Fibroblast of lung (primary cell): ENCODE results near the gene FAM209A. TPM values are rescaled to one million over a fixed set of nuclear protein-coding genes. Genes with fewer than 3 reads are reported as not detected.

Experiments
- DNase-seq, 2 donors: peaks; one replicate each; pipeline versions ENCODE4 v3.0.0 to v3.0.0-alpha.2; 2010; ENCODE audit warnings: low read depth in 2 of 2
- H2AFZ ChIP-seq: 2 replicates; pipeline ENCODE4 v1.5.1; 2012; ENCODE audit warnings: low read length, control low read depth, inconsistent platforms
- H3K27ac ChIP-seq: 2 replicates; pipeline ENCODE4 v1.5.1; 2011; ENCODE audit warnings: low read length, control low read depth; ENCODE audit not compliant: insufficient read depth
- H3K27me3 ChIP-seq: 2 replicates; pipeline ENCODE4 v1.5.1; 2011; ENCODE audit warnings: mild to moderate bottlenecking, low read length; ENCODE audit not compliant: control insufficient read depth, insufficient read depth
- H3K36me3 ChIP-seq: 2 replicates; pipeline ENCODE4 v1.5.1; 2011; ENCODE audit warnings: low read length; ENCODE audit not compliant: control insufficient read depth, insufficient read depth
- H3K4me1 ChIP-seq: 2 replicates; pipeline ENCODE4 v1.5.1; 2011; ENCODE audit warnings: low read length; ENCODE audit not compliant: control insufficient read depth, insufficient read depth; ENCODE audit errors: extremely low read depth
- H3K4me2 ChIP-seq: 2 replicates; pipeline ENCODE4 v1.5.1; 2011; ENCODE audit warnings: low read length, control low read depth; ENCODE audit not compliant: insufficient read depth; ENCODE audit errors: extremely low read depth
- H3K4me3 ChIP-seq, 4 experiments: fragments of 200-600 bp in 1 of 4; sonication (generic) in 1 of 4; replicated peaks in 1 of 4; 2 replicates each; pipeline ENCODE4 v1.5.1; 2011 to 2016; ENCODE audit warnings: low read length in 4 of 4, low read depth in 3 of 4, mild to moderate bottlenecking in 3 of 4, control low read depth in 2 of 4, inconsistent platforms in 1 of 4, mixed read lengths in 1 of 4; ENCODE audit not compliant: insufficient read depth in 1 of 4; ENCODE audit errors: control extremely low read depth in 1 of 4
- H3K79me2 ChIP-seq: 2 replicates; pipeline ENCODE4 v1.5.1; 2012; ENCODE audit warnings: mild to moderate bottlenecking, low read length, inconsistent platforms; ENCODE audit not compliant: control insufficient read depth, insufficient read depth
- H3K9ac ChIP-seq: 2 replicates; pipeline ENCODE4 v1.5.1; 2011; ENCODE audit warnings: mild to moderate bottlenecking, low read length, control low read depth; ENCODE audit not compliant: insufficient read depth
- H3K9me3 ChIP-seq: 2 replicates; pipeline ENCODE4 v1.5.1; 2012; ENCODE audit warnings: low read depth, low read length; ENCODE audit not compliant: control insufficient read depth, insufficient read depth
- H4K20me1 ChIP-seq: 2 replicates; pipeline ENCODE4 v1.5.1; 2011; ENCODE audit warnings: low read length; ENCODE audit not compliant: control insufficient read depth, insufficient read depth; ENCODE audit errors: extremely low read depth
- CTCF ChIP-seq, 2 donors: IDR thresholded peaks in 1 of 2; conservative IDR thresholded peaks in 1 of 2; 1 replicate in 1 of 2; 2 replicates in 1 of 2; pipeline ENCODE4 v1.5.1; 2011 to 2012; ENCODE audit warnings: low read length in 2 of 2, control low read depth in 1 of 2, inconsistent platforms in 1 of 2, low read depth in 1 of 2, mild to moderate bottlenecking in 1 of 2
- EZH2 ChIP-seq: IDR thresholded peaks from 2 replicates; pipeline ENCODE4 v1.5.1; 2012; ENCODE audit warnings: low read length, control low read depth, mild to moderate bottlenecking; ENCODE audit errors: missing control alignments
- polyA plus RNA-seq, 2 donors: library from polyadenylated mRNA; depleted of rRNA in 1 of 2; stranded (reverse) in 1 of 2; unstranded in 1 of 2; fragments of >200 nt; gene quantifications; 2 replicates each; pipeline ENCODE4 v1.2.1, GENCODE V29; 2011 to 2012; ENCODE audit warnings: missing spikeins in 1 of 2
- total RNA-seq: library from RNA; depleted of rRNA; stranded (reverse); fragments of >200 nt; gene quantifications from 2 replicates; pipeline ENCODE4 v1.2.1, GENCODE V29; 2014

FAM209A gene
- total and polyA plus RNA-seq, 2 donors (not counting 1 experiment from before 2014, with no cell fraction given): 0.07 TPM; not detected in 1

GRCh38 chr20:56551571-56551970 lies 27.0 kb downstream of the FAM209A start:
- Histone ChIP-seq H2AFZ (no peak overlapping the region), H3K4me2 (no peak overlapping the region), H3K9ac (no peak overlapping the region), H4K20me1 (no peaks in the 10 kb centered on the region), H3K36me3 (no peaks in the 10 kb centered on the region), H3K27ac (no peak overlapping the region), H3K79me2 (no peaks in the 10 kb centered on the region), H3K27me3 (no peaks in the 10 kb centered on the region), H3K4me3 (no peak overlapping the region), H3K9me3 (no peaks in the 10 kb centered on the region), H3K4me1 (no peaks in the 10 kb centered on the region)
- no peak for TF ChIP-seq CTCF (conservative IDR thresholded peaks at IDR 0.05 in 1 of 2, IDR thresholded peaks at IDR 0.05 in 1 of 2; ENCODE audit: low read depth in 1 of 2, low read length in 2 of 2)
- no peak for TF ChIP-seq EZH2
- no peak for DNase-seq

DNA sequence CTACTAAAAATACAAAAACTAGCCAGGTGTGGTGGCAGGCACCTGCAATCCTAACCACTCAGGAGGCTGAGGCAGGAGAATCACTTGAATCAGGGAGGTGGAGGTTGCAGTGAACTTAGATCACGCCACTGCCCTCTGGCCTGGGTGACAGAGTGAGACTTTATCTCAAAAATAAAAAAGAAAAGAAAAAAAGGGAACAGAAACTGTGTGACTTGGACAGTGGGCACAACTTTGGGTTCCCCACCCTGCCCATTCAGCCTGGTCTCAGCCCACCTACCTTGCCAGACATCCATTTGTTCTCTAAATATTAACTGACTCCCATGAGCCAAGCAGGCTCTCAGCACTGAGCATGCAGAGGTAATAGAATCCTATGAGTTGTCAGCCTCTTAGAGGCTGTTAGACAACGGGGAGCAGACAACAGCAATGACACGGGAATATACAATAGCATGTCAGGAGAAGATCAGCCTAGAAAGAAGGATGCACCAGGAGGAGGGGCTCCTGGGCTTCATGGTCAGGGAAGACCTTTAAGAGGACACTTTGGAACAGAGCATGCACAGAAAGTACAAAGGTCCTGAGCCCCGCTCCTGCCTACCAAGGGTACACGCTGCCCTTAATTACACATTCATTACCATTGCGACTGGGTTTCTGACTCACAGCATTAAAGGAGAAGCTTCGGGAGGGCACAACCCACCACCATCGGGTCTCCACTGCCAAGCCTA lies 28.5 kb downstream of the FAM209A start:
- Histone ChIP-seq H3K9ac (no peak overlapping the region), H3K9me3 (no peaks in the 10 kb centered on the region), H3K4me1 (no peaks in the 10 kb centered on the region), H3K27ac (no peak overlapping the region), H3K27me3 (no peaks in the 10 kb centered on the region), H3K79me2 (no peaks in the 10 kb centered on the region), H3K4me3 (no peak overlapping the region), H3K36me3 (no peaks in the 10 kb centered on the region), H4K20me1 (no peaks in the 10 kb centered on the region), H3K4me2 (no peak overlapping the region), H2AFZ (no peak overlapping the region)
- DNase-seq: no peak
- TF ChIP-seq EZH2 (no peak), CTCF (conservative IDR thresholded peaks at IDR 0.05 in 1 of 2, IDR thresholded peaks at IDR 0.05 in 1 of 2; ENCODE audit: low read depth in 1 of 2, low read length in 2 of 2) (no peak)

GRCh38 chr20:56554869-56555268 lies 30.3 kb downstream of the FAM209A start:
- TF ChIP-seq EZH2: no peak
- TF ChIP-seq CTCF (conservative IDR thresholded peaks at IDR 0.05 in 1 of 2, IDR thresholded peaks at IDR 0.05 in 1 of 2; ENCODE audit: low read depth in 1 of 2, low read length in 2 of 2): peak in 1 of 2 donors; percentile 17
- no peak overlapping the region for H3K9ac ChIP-seq
- no peaks in the 10 kb centered on the region for H3K9me3 ChIP-seq
- H3K36me3 ChIP-seq: no peaks in the 10 kb centered on the region
- no peak overlapping the region for H3K4me3 ChIP-seq
- H3K4me1 ChIP-seq: no peaks in the 10 kb centered on the region
- H3K4me2 ChIP-seq: peak overlapping the region; percentile 44
- no peaks in the 10 kb centered on the region for H4K20me1 ChIP-seq
- H2AFZ ChIP-seq: no peak overlapping the region
- H3K27me3 ChIP-seq: no peaks in the 10 kb centered on the region
- H3K79me2 ChIP-seq: no peaks in the 10 kb centered on the region
- DNase-seq: peak; percentile 95 to 98
- H3K27ac ChIP-seq: no peak overlapping the region
